Measurements from ENCODE around the gene TP53.

TP53 gene

GRCh38 chr17:7702776-7703175, 15.5 kb upstream of the TP53 start:
- Histone ChIP-seq H3K79me1 (ENCODE audit: low read depth, low read length) (peaks cover 10% of the 10 kb centered on the region), H3K4me3 (ENCODE audit: low read length in 2 of 2) (no peak overlapping the region), H3K27ac (replicated peaks; ENCODE audit: low read length) (peak overlapping the region; percentile 28), H3K9me3 (replicated peaks in 1 of 2; ENCODE audit: control insufficient read depth in 2 of 2, insufficient read depth in 1 of 2, low read depth in 1 of 2, low read length in 2 of 2) (no peaks in the 10 kb centered on the region), H3K36me3 (replicated peaks in 1 of 2; ENCODE audit: control insufficient read depth in 2 of 2, insufficient read depth in 2 of 2, low read length in 2 of 2) (peaks cover 16 to 34% of the 10 kb centered on the region in 2 donors), H2BK120ac (ENCODE audit: low read depth, low read length) (no peak overlapping the region), H3K4me1 (ENCODE audit: control insufficient read depth in 2 of 2, insufficient read depth in 1 of 2, low read depth in 1 of 2, low read length in 2 of 2) (peaks cover 28 to 37% of the 10 kb centered on the region in 2 donors), H3K4me2 (ENCODE audit: insufficient read depth, low read length, poor library complexity, severe bottlenecking) (no peak overlapping the region), H3K27me3 (ENCODE audit: control insufficient read depth in 3 of 3, insufficient read depth in 3 of 3, low read depth in 1 of 3, low read length in 3 of 3) (no peaks in the 10 kb centered on the region), H3K4ac (ENCODE audit: low read length) (peak overlapping the region; percentile 37), H2BK15ac (ENCODE audit: low read length) (no peak overlapping the region), H2AK5ac (ENCODE audit: low read depth, low read length) (peak overlapping the region; percentile 20), H4K91ac (ENCODE audit: low read depth, low read length, poor library complexity) (no peak overlapping the region), H2AFZ (ENCODE audit: low read length) (no peak overlapping the region), H3K23ac (ENCODE audit: low read depth, low read length, poor library complexity) (peak overlapping the region; percentile 65), H2BK12ac (ENCODE audit: low read length) (peak overlapping the region; percentile 93), H3K14ac (ENCODE audit: low read length) (no peak overlapping the region), H2BK5ac (ENCODE audit: low read length) (peak overlapping the region; percentile 45), H3K18ac (ENCODE audit: low read length) (peak overlapping the region; percentile 81), H3K9ac (ENCODE audit: low read depth, low read length, poor library complexity) (no peak overlapping the region), H4K8ac (ENCODE audit: low read depth, low read length) (no peak overlapping the region)
- no CpG with 5 or more reads among the region's 13 CpGs for WGBS, 2 donors (ENCODE audit: extremely low coverage in 2 of 2, insufficient read length in 2 of 2, insufficient replicate concordance in 1 of 2)
- no peak for DNase-seq (ENCODE audit: low spot score)

- Histone ChIP-seq H3K18ac (ENCODE audit: low read length) (no peak overlapping the region), H3K4me2 (ENCODE audit: insufficient read depth, low read length, poor library complexity, severe bottlenecking) (peak overlapping the region; percentile 2), H2BK5ac (ENCODE audit: low read length) (no peak overlapping the region), H2AFZ (ENCODE audit: low read length) (no peak overlapping the region), H3K27me3 (ENCODE audit: control insufficient read depth in 3 of 3, insufficient read depth in 3 of 3, low read depth in 1 of 3, low read length in 3 of 3) (no peaks in the 10 kb centered on the region), H2BK15ac (ENCODE audit: low read length) (no peak overlapping the region), H3K79me1 (ENCODE audit: low read depth, low read length) (peaks cover 5% of the 10 kb centered on the region), H2AK5ac (ENCODE audit: low read depth, low read length) (no peak overlapping the region), H3K4me1 (ENCODE audit: control insufficient read depth in 2 of 2, insufficient read depth in 1 of 2, low read depth in 1 of 2, low read length in 2 of 2) (peaks cover 21 to 29% of the 10 kb centered on the region in 2 donors), H2BK12ac (ENCODE audit: low read length) (no peak overlapping the region), H2BK120ac (ENCODE audit: low read depth, low read length) (no peak overlapping the region), H4K91ac (ENCODE audit: low read depth, low read length, poor library complexity) (no peak overlapping the region), H3K9me3 (replicated peaks in 1 of 2; ENCODE audit: control insufficient read depth in 2 of 2, insufficient read depth in 1 of 2, low read depth in 1 of 2, low read length in 2 of 2) (no peaks in the 10 kb centered on the region), H3K23ac (ENCODE audit: low read depth, low read length, poor library complexity) (no peak overlapping the region), H3K4ac (ENCODE audit: low read length) (no peak overlapping the region), H4K8ac (ENCODE audit: low read depth, low read length) (no peak overlapping the region), H3K27ac (replicated peaks; ENCODE audit: low read length) (no peak overlapping the region), H3K36me3 (replicated peaks in 1 of 2; ENCODE audit: control insufficient read depth in 2 of 2, insufficient read depth in 2 of 2, low read length in 2 of 2) (peaks cover 16 to 39% of the 10 kb centered on the region in 2 donors), H3K9ac (ENCODE audit: low read depth, low read length, poor library complexity) (no peak overlapping the region), H3K14ac (ENCODE audit: low read length) (no peak overlapping the region), H3K4me3 (ENCODE audit: low read length in 2 of 2) (no peak overlapping the region)
- no peak for DNase-seq (ENCODE audit: low spot score)
- WGBS, 2 donors (ENCODE audit: extremely low coverage in 2 of 2, insufficient read length in 2 of 2, insufficient replicate concordance in 1 of 2) = no CpG with 5 or more reads among the region's 14 CpGs
Observed at GRCh38 chr17:7701681-7702080, 14.4 kb upstream of the TP53 start.

- H2BK120ac ChIP-seq (ENCODE audit: low read depth, low read length) = no peak overlapping the region
- H2AFZ ChIP-seq (ENCODE audit: low read length) = no peak overlapping the region
- H3K4me2 ChIP-seq (ENCODE audit: insufficient read depth, low read length, poor library complexity, severe bottlenecking) = no peak overlapping the region
- no peak for DNase-seq (ENCODE audit: low spot score)
- no peak overlapping the region for H3K14ac ChIP-seq (ENCODE audit: low read length)
- no peaks in the 10 kb centered on the region for H3K9me3 ChIP-seq (replicated peaks in 1 of 2; ENCODE audit: control insufficient read depth in 2 of 2, insufficient read depth in 1 of 2, low read depth in 1 of 2, low read length in 2 of 2)
- H3K23ac ChIP-seq (ENCODE audit: low read depth, low read length, poor library complexity) = no peak overlapping the region
- H3K4me1 ChIP-seq (ENCODE audit: control insufficient read depth in 2 of 2, insufficient read depth in 1 of 2, low read depth in 1 of 2, low read length in 2 of 2) = peaks cover 16 to 19% of the 10 kb centered on the region in 2 donors
- no peak overlapping the region for H2AK5ac ChIP-seq (ENCODE audit: low read depth, low read length)
- no peak overlapping the region for H4K91ac ChIP-seq (ENCODE audit: low read depth, low read length, poor library complexity)
- H2BK12ac ChIP-seq (ENCODE audit: low read length) = no peak overlapping the region
- no peaks in the 10 kb centered on the region for H3K27me3 ChIP-seq (ENCODE audit: control insufficient read depth in 3 of 3, insufficient read depth in 3 of 3, low read depth in 1 of 3, low read length in 3 of 3)
- peaks cover 24 to 47% of the 10 kb centered on the region in 2 donors for H3K36me3 ChIP-seq (replicated peaks in 1 of 2; ENCODE audit: control insufficient read depth in 2 of 2, insufficient read depth in 2 of 2, low read length in 2 of 2)
- no peak overlapping the region for H3K4me3 ChIP-seq (ENCODE audit: low read length in 2 of 2)
- no peak overlapping the region for H3K4ac ChIP-seq (ENCODE audit: low read length)
- H3K79me1 ChIP-seq (ENCODE audit: low read depth, low read length) = peaks cover 3% of the 10 kb centered on the region
- H2BK15ac ChIP-seq (ENCODE audit: low read length) = no peak overlapping the region
- WGBS, 2 donors (ENCODE audit: extremely low coverage in 2 of 2, insufficient read length in 2 of 2, insufficient replicate concordance in 1 of 2) = no CpG with 5 or more reads among the region's 7 CpGs
- H3K9ac ChIP-seq (ENCODE audit: low read depth, low read length, poor library complexity) = no peak overlapping the region
- no peak overlapping the region for H2BK5ac ChIP-seq (ENCODE audit: low read length)
- H3K18ac ChIP-seq (ENCODE audit: low read length) = no peak overlapping the region
- H4K8ac ChIP-seq (ENCODE audit: low read depth, low read length) = no peak overlapping the region
- no peak overlapping the region for H3K27ac ChIP-seq (replicated peaks; ENCODE audit: low read length)
Observed at GRCh38 chr17:7700510-7700909, 13.2 kb upstream of the TP53 start.

- Histone ChIP-seq H3K4me1 (ENCODE audit: control insufficient read depth in 2 of 2, insufficient read depth in 1 of 2, low read depth in 1 of 2, low read length in 2 of 2) (peaks cover 2 to 3% of the 10 kb centered on the region in 2 donors), H3K9ac (ENCODE audit: low read depth, low read length, poor library complexity) (no peak overlapping the region), H2BK12ac (ENCODE audit: low read length) (no peak overlapping the region), H3K27ac (replicated peaks; ENCODE audit: low read length) (no peak overlapping the region), H4K8ac (ENCODE audit: low read depth, low read length) (no peak overlapping the region), H3K36me3 (replicated peaks in 1 of 2; ENCODE audit: control insufficient read depth in 2 of 2, insufficient read depth in 2 of 2, low read length in 2 of 2) (peaks cover 29 to 66% of the 10 kb centered on the region in 2 donors), H3K4ac (ENCODE audit: low read length) (no peak overlapping the region), H3K27me3 (ENCODE audit: control insufficient read depth in 3 of 3, insufficient read depth in 3 of 3, low read depth in 1 of 3, low read length in 3 of 3) (no peaks in the 10 kb centered on the region), H2AK5ac (ENCODE audit: low read depth, low read length) (no peak overlapping the region), H2BK15ac (ENCODE audit: low read length) (no peak overlapping the region), H3K14ac (ENCODE audit: low read length) (no peak overlapping the region), H3K79me1 (ENCODE audit: low read depth, low read length) (peaks cover 3% of the 10 kb centered on the region), H3K4me3 (ENCODE audit: low read length in 2 of 2) (no peak overlapping the region), H3K4me2 (ENCODE audit: insufficient read depth, low read length, poor library complexity, severe bottlenecking) (no peak overlapping the region), H3K9me3 (replicated peaks in 1 of 2; ENCODE audit: control insufficient read depth in 2 of 2, insufficient read depth in 1 of 2, low read depth in 1 of 2, low read length in 2 of 2) (no peaks in the 10 kb centered on the region), H3K18ac (ENCODE audit: low read length) (no peak overlapping the region), H4K91ac (ENCODE audit: low read depth, low read length, poor library complexity) (no peak overlapping the region), H2AFZ (ENCODE audit: low read length) (no peak overlapping the region), H2BK120ac (ENCODE audit: low read depth, low read length) (no peak overlapping the region), H2BK5ac (ENCODE audit: low read length) (no peak overlapping the region), H3K23ac (ENCODE audit: low read depth, low read length, poor library complexity) (no peak overlapping the region)
- DNase-seq (ENCODE audit: low spot score) = no peak
- no CpG with 5 or more reads among the region's 4 CpGs for WGBS, 2 donors (ENCODE audit: extremely low coverage in 2 of 2, insufficient read length in 2 of 2, insufficient replicate concordance in 1 of 2)
Observed at GRCh38 chr17:7697828-7698588, 10.7 kb upstream of the TP53 start.

All from neuronal stem cell (in vitro differentiated cells).